ENCODE data around the gene ASIC1. TPM values are rescaled to one million over a fixed set of nuclear protein-coding genes. Genes with fewer than 3 reads are reported as not detected.

Gene ASIC1
- total and polyA plus RNA-seq, 2 of the 13 experiments (the other 11 are each of a cell fraction or from before 2014, with no cell fraction given): 0.44 to 1.5 TPM

- no peak for DNase-seq (ENCODE audit: low spot score)
- H3K36me3 ChIP-seq (replicated peaks in 1 of 2; ENCODE audit: control insufficient read depth in 1 of 2, insufficient read depth in 2 of 2, low read length in 2 of 2): no peaks in the 10 kb centered on the region
- H3K9ac ChIP-seq (ENCODE audit: insufficient read depth, low read depth, low read length): no peak overlapping the region
- no TSS peak for BruUV-seq (replicated peaks)
- peaks cover 28% of the 10 kb centered on the region for H3K4me1 ChIP-seq (ENCODE audit: insufficient read depth, low read length)
- ChIA-PET POLR2A (interaction anchor here (0.8 kb wide), 1 partner anchor 69 kb away, joined by 3 read pairs; no protein-coding TSS in a partner anchor), CTCF (ENCODE audit: low intra/inter-chr PET ratio, low total read pairs) (no interaction called here)
- H3K4me2 ChIP-seq (ENCODE audit: low read depth, low read length): no peak overlapping the region
- H4K20me1 ChIP-seq (ENCODE audit: insufficient read depth, low read length): no peaks in the 10 kb centered on the region
- WGBS (ENCODE audit: low lambda C conversion rate): 87% methylated on average over 37 of the region's 37 CpGs
- H3K27me3 ChIP-seq (ENCODE audit: control insufficient read depth in 1 of 2, insufficient read depth in 2 of 2, low read length in 2 of 2): peaks cover under 1 to 1% of the 10 kb centered on the region in 2 experiments; a peak in 2 of 5 replicates
- no peak for ATAC-seq
- no peaks in the 10 kb centered on the region for H3K79me2 ChIP-seq (ENCODE audit: insufficient read depth, low read length)
- H3K4me3 ChIP-seq (replicated peaks in 1 of 3; ENCODE audit: insufficient read depth in 1 of 3, low read depth in 2 of 3, low read length in 3 of 3): no peak overlapping the region
- intact Hi-C loops (cut with micrococcal nuclease; ENCODE audit: unreplicated experiment) (no loop called here), in situ Hi-C loops (cut with HindIII; ENCODE audit: extremely low pct_ligation_motif_present, low pct_unique_long_range_greater_than_20kb) (no loop called here)
- no peak overlapping the region for H3K27ac ChIP-seq (ENCODE audit: extremely low read length, insufficient read depth, low read length)
- no peak for FAIRE-seq
- H2AFZ ChIP-seq (ENCODE audit: low read length): no peak overlapping the region
- no peaks in the 10 kb centered on the region for H3K9me3 ChIP-seq (ENCODE audit: low read length)
- TF ChIP-seq ZMYM4 (CRISPR knock-in tag; IDR thresholded peaks at IDR 0.05) (no peak), HMGXB4 (CRISPR knock-in tag; IDR thresholded peaks at IDR 0.05; ENCODE audit: borderline replicate concordance in 1 of 2, low read depth in 1 of 2) (no peak), ZNF512B (CRISPR knock-in tag; IDR thresholded peaks at IDR 0.05; ENCODE audit: borderline replicate concordance) (no peak), ZFP41 (CRISPR knock-in tag; IDR thresholded peaks at IDR 0.05; ENCODE audit: borderline replicate concordance) (no peak)
Measured at GRCh38 chr12:50032854-50033581, 24.4 kb upstream of the ASIC1 start.

Measured in HepG2 (cell line).